ENCODE measurements around the gene LRRC37A3. TPM values are rescaled to one million over a fixed set of nuclear protein-coding genes. Genes with fewer than 3 reads are reported as not detected.
"Not testable (repeated sequence)": the region's sequence is repeated elsewhere in the genome, so short reads cannot be mapped to it uniquely, and the experiment has no call there.

LRRC37A3 gene
- total and polyA plus RNA-seq, 3 donors from 2014 or later: 20.4 to 41.8 (median 39.5) TPM

GRCh38 chr17:64838513-64838912 lies 80.8 kb downstream of the LRRC37A3 start:
- DNase-seq; H3K4me3 ChIP-seq; H3K36me3 ChIP-seq (ENCODE audit: low read depth, missing control alignments); H3K4me1 ChIP-seq; H3K27ac ChIP-seq; H3K27me3 ChIP-seq; H3K9me3 ChIP-seq; intact Hi-C loops (cut with DNase I; ENCODE audit: low total_unique reads): not testable (repeated sequence)
- 81 to 85% methylated on average over 4 to 5 of the region's 5 CpGs for WGBS, 2 donors

DNA sequence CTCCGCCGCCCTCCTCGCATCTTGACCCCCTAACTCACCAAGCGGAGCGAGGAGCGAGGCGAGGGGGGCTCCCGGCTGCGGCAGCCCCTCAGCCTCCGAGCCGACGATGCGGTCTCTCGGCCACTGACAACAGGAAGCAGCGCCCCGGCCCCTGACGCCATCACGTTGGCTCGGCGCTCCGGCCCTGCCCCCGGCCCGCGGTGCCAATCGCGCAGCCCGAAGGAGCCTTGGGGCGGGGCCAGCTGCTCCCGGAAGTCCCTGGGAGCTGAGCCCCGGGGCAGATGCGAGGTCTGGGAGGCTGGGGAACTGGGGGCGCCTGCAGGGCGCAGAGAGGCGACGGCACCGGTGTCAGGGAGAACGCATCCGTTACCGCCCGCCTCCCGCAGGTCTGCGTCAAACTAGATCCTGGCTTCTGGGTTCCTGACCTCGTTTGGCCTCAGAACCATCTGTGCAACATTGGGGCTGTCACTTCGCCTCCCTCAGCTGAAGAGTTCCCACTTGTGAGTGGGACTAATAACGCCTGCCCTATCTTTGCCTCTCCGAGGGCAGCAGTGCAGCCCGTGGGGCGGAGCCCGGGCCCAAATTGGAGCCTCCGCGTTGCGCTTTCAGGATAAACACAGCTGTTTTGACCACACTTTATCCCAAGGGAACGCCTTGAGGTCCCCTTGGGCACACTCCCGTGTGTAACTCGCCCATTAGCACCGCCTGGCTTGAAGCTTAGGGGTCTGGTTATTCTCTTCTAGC lies 82.1 kb downstream of the LRRC37A3 start:
- H3K36me3 ChIP-seq (ENCODE audit: low read depth, missing control alignments); H3K9me3 ChIP-seq; H3K4me1 ChIP-seq; H3K27me3 ChIP-seq; intact Hi-C loops (cut with DNase I; ENCODE audit: low total_unique reads): not testable (repeated sequence)
- peak; percentile 19 for TF ChIP-seq POLR2A (IDR thresholded peaks at IDR 0.05)
- DNase-seq: peak; percentile 90
- 0 to 2% methylated on average over 12 to 31 of the region's 56 CpGs for WGBS, 2 donors
- peak overlapping the region; percentile 67 to 77 for H3K4me3 ChIP-seq
- H3K27ac ChIP-seq: peak overlapping the region; percentile 76 to 82

GRCh38 chr17:64836623-64837017 lies 82.7 kb downstream of the LRRC37A3 start:
- 0 to 6% methylated on average over 14 to 29 of the region's 32 CpGs for WGBS, 2 donors
- intact Hi-C loops (cut with DNase I; ENCODE audit: low total_unique reads); H3K27me3 ChIP-seq; H3K9me3 ChIP-seq; DNase-seq; H3K36me3 ChIP-seq (ENCODE audit: low read depth, missing control alignments); H3K4me1 ChIP-seq: not testable (repeated sequence)
- Histone ChIP-seq H3K27ac (peak overlapping the region; percentile 76 to 82), H3K4me3 (peak overlapping the region; percentile 67 to 77)

- H3K4me1 ChIP-seq; DNase-seq; intact Hi-C loops (cut with DNase I; ENCODE audit: low total_unique reads); H3K27ac ChIP-seq; H3K9me3 ChIP-seq; H3K4me3 ChIP-seq; H3K36me3 ChIP-seq (ENCODE audit: low read depth, missing control alignments); H3K27me3 ChIP-seq: not testable (repeated sequence)
- 78 to 88% methylated on average over 3 of the region's 3 CpGs for WGBS, 2 donors
Measured at GRCh38 chr17:64834060-64834459, 85.2 kb downstream of the LRRC37A3 start.

DNA sequence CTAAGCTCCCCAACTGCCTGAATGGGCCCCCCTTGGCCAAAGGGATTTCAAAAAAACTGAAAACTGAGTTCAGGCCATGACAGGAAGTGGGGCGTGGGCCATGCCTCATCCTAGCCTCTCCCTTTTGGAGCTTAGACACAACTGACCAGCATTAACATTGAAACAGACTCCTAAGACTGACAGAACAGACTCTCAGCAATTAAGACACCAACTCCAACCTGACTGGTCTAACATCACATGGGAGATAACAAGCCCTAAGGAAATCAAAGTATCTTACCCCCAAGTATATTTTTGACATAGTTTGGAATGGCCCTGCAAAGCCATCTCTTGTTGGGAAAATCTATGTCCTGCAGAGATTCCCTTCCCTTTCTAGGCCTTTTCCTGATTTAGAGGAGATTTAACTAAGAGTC lies 88.6 kb downstream of the LRRC37A3 start:
- H3K9me3 ChIP-seq; H3K36me3 ChIP-seq (ENCODE audit: low read depth, missing control alignments); DNase-seq; H3K27me3 ChIP-seq; H3K27ac ChIP-seq; H3K4me1 ChIP-seq; intact Hi-C loops (cut with DNase I; ENCODE audit: low total_unique reads); H3K4me3 ChIP-seq: not testable (repeated sequence)
- WGBS, 2 donors: 88 to 91% methylated on average over 1 of the region's 1 CpG

DNA sequence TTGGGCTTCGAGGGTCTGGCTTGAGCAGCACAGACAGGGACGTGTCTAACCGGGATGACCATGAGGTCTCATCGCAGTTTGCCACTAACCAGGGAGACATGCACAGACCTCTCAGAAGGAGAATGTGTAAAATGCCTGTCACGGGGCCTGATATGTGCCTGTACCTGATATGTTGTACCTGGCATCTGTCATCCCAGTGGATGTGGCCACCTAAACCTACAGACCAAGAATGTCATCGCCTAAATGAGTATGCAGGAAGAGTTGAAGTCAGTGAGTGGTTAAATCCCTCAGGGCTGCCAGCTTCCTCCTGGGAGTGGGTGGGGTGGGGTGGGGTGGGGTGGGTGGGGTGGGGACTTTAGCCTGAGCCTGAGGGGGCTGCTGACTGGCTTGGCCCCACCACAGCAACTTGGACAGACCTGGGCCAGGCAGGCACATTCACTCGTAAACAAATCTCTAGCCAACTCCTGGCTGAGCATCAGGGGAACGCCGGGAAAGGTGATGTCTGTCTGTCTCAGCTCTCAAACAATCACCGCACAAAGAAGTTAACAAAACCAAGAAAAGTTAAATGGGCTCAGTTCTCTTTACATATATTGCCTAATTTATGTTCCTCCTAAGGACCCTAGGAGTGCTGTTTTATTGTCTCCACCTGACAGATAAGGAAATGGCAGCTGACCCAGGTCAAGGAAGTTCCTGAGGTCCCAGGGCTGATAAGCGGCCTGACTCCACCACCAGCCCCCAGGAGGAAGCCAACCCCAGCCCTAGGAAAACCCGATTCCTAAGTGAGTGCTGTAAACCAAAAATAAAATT lies 89.3 kb downstream of the LRRC37A3 start:
- H3K9me3 ChIP-seq; H3K36me3 ChIP-seq (ENCODE audit: low read depth, missing control alignments); DNase-seq; H3K4me3 ChIP-seq; intact Hi-C loops (cut with DNase I; ENCODE audit: low total_unique reads); H3K27ac ChIP-seq; H3K4me1 ChIP-seq; H3K27me3 ChIP-seq: not testable (repeated sequence)
- WGBS, 2 donors: 85 to 92% methylated on average over 5 to 11 of the region's 12 CpGs

GRCh38 chr17:64829068-64829467 lies 90.2 kb downstream of the LRRC37A3 start:
- H3K9me3 ChIP-seq; intact Hi-C loops (cut with DNase I; ENCODE audit: low total_unique reads): not testable (repeated sequence)
- WGBS, 2 donors: 93 to 97% methylated on average over 5 of the region's 5 CpGs

GRCh38 chr17:64818904-64819303 lies 100.4 kb downstream of the LRRC37A3 start:
- H3K9me3 ChIP-seq; intact Hi-C loops (cut with DNase I; ENCODE audit: low total_unique reads); H3K4me3 ChIP-seq; H3K4me1 ChIP-seq; H3K27me3 ChIP-seq; H3K36me3 ChIP-seq (ENCODE audit: low read depth, missing control alignments); H3K27ac ChIP-seq; DNase-seq: not testable (repeated sequence)
- WGBS, 2 donors: 87 to 88% methylated on average over 4 to 5 of the region's 5 CpGs

More at GRCh38 chr17:64829068-64829467, 90.2 kb downstream of the LRRC37A3 start:
- not testable (repeated sequence) for H3K27me3 ChIP-seq; H3K4me3 ChIP-seq; H3K36me3 ChIP-seq (ENCODE audit: low read depth, missing control alignments); DNase-seq; H3K4me1 ChIP-seq; H3K27ac ChIP-seq

GRCh38 chr17:64815833-64816198 lies 103.5 kb downstream of the LRRC37A3 start:
- 83 to 89% methylated on average over 5 of the region's 5 CpGs for WGBS, 2 donors
- H3K9me3 ChIP-seq; intact Hi-C loops (cut with DNase I; ENCODE audit: low total_unique reads); H3K27ac ChIP-seq; H3K4me3 ChIP-seq; DNase-seq; H3K27me3 ChIP-seq; H3K36me3 ChIP-seq (ENCODE audit: low read depth, missing control alignments); H3K4me1 ChIP-seq: not testable (repeated sequence)

DNA sequence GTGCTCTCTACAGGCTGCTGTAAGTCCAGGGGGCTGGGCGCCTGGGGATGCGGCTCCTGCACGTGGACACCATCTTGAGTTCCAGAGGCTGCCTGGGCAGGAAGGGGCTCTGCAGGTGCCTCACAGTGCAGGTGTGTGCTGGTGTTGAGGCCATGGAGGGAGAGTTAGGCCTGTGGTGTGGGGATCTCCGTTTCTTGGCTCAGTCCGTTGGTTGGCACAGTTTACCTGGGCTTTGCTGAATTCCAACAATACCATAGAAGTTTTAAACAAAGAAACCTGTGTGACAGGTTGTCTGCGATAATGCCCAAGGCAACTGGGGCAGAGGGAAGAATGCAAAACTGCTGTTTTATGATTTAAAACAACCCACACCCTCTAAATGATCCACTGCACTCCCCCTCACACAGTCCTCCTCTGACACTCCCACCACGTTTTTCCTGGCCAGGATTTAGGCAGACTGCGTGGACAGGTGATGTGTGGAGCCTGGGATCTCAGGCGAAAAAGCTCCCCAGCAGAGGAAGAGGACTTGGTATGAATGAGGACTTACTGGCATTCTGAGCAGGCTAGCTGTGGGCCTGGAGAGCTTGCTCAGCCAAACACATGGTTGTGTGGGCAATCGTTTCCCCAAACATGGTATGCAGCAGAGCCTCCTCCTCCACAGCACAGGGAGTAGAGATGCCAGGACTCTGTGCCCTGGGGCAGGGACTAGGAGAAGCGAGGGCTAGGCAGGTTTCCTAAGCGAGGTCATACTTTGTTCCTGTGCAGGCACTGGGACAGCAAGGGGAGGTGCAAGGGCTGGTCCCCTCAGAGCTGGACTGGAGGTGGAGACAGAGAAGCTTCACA lies 104.1 kb downstream of the LRRC37A3 start:
- H3K27me3 ChIP-seq; H3K4me3 ChIP-seq; H3K4me1 ChIP-seq; H3K36me3 ChIP-seq (ENCODE audit: low read depth, missing control alignments); H3K27ac ChIP-seq; H3K9me3 ChIP-seq; DNase-seq; intact Hi-C loops (cut with DNase I; ENCODE audit: low total_unique reads): not testable (repeated sequence)
- WGBS, 2 donors: 85 to 90% methylated on average over 6 to 11 of the region's 12 CpGs

- H3K4me3 ChIP-seq; H3K27me3 ChIP-seq; H3K27ac ChIP-seq; H3K9me3 ChIP-seq; intact Hi-C loops (cut with DNase I; ENCODE audit: low total_unique reads); H3K36me3 ChIP-seq (ENCODE audit: low read depth, missing control alignments); H3K4me1 ChIP-seq: not testable (repeated sequence)
- 84% methylated on average over 8 of the region's 9 CpGs; no CpG with 5 or more reads in 1 of the 2 donors for WGBS, 2 donors
- DNase-seq: peak; percentile 16
Measured at GRCh38 chr17:64808178-64808977, 110.9 kb downstream of the LRRC37A3 start.

Data from testis (tissue), 3 donors.